PC-3 (cell line): ENCODE results near the gene EXOC8. TPM values are rescaled to one million over a fixed set of nuclear protein-coding genes. Genes with fewer than 3 reads are reported as not detected.

Source experiments
- ATAC-seq: fragments of 200-7000 bp; cut with Tn5 transposase; 2 replicates; pipeline ENCODE4 v1.9.1; 2020; ENCODE audit warnings: mild to moderate bottlenecking, moderate library complexity
- BruUV-seq: library from RNA; stranded (reverse); fragments of 400-500 nt; replicated peaks from 2 replicates; lab custom pipeline; 2021; lab: Mats Ljungman, UMichigan
- CTCF ChIA-PET: fragments of 300-600 bp; sonication (Branson Sonifier 250); formaldehyde crosslinking; loops from one replicate; lab custom pipeline; 2022; ENCODE audit warnings: antibody characterized with exemption; lab: Charles Lee
- POLR2A ChIA-PET: fragments of 300-600 bp; sonication (Branson Sonifier 250); formaldehyde crosslinking; loops from one replicate; lab custom pipeline; 2022; ENCODE audit warnings: antibody characterized with exemption; ENCODE audit not compliant: unreplicated experiment; lab: Charles Lee
- DNase-seq: peaks from one replicate; pipeline ENCODE4 v3.0.0-alpha.2; 2015
- H2AFZ ChIP-seq: fragments of 300-600 bp; sonication (generic); 2 replicates; pipeline ENCODE4 v1.6.0; 2016; ENCODE audit warnings: antibody characterized with exemption, low read length
- H3F3A ChIP-seq: fragments of 300-600 bp; sonication (generic); one replicate; pipeline ENCODE4 v1.6.0; 2017; ENCODE audit warnings: antibody characterized with exemption, low read length, control low read depth, mild to moderate bottlenecking; ENCODE audit not compliant: unreplicated experiment
- H3K27ac ChIP-seq: fragments of 300-600 bp; sonication (generic); 2 replicates; pipeline ENCODE4 v1.5.1; 2016; ENCODE audit warnings: mild to moderate bottlenecking, low read length
- H3K27me3 ChIP-seq: fragments of 300-600 bp; sonication (generic); 2 replicates; pipeline ENCODE4 v1.6.1; 2016; ENCODE audit warnings: low read length, mixed read lengths
- H3K36me3 ChIP-seq: fragments of 300-600 bp; sonication (generic); 2 replicates; pipeline ENCODE4 v1.6.1; 2016; ENCODE audit warnings: low read depth, mixed run types, low read length, mixed read lengths
- H3K4me1 ChIP-seq: fragments of 300-600 bp; sonication (generic); 2 replicates; pipeline ENCODE4 v1.5.1; 2016; ENCODE audit warnings: low read length; ENCODE audit not compliant: insufficient read depth
- H3K4me2 ChIP-seq: fragments of 300-600 bp; sonication (generic); 2 replicates; pipeline ENCODE4 v1.6.0; 2016; ENCODE audit warnings: low read length
- H3K4me3 ChIP-seq: fragments of 300-600 bp; sonication (generic); 2 replicates; pipeline ENCODE4 v1.5.1; 2016; ENCODE audit warnings: mild to moderate bottlenecking, low read length, mixed read lengths
- H3K79me2 ChIP-seq: fragments of 300-600 bp; sonication (generic); 2 replicates; pipeline ENCODE4 v1.6.1; 2017; ENCODE audit warnings: low read length, mixed read lengths
- H3K9ac ChIP-seq: fragments of 300-600 bp; sonication (generic); 2 replicates; pipeline ENCODE4 v1.6.0; 2016; ENCODE audit warnings: mild to moderate bottlenecking, low read length
- H3K9me2 ChIP-seq: fragments of 300-600 bp; sonication (generic); replicated peaks from 2 replicates; pipeline ENCODE4 v1.6.1; 2016; ENCODE audit warnings: mixed run types, low read length, mixed read lengths
- H3K9me3 ChIP-seq: fragments of 300-600 bp; sonication (generic); 2 replicates; pipeline ENCODE4 v1.6.1; 2016; ENCODE audit warnings: low read length, mixed read lengths
- H4K20me1 ChIP-seq: fragments of 300-600 bp; sonication (generic); 2 replicates; pipeline ENCODE4 v1.6.1; 2016; ENCODE audit warnings: low read length, mixed read lengths
- EZH2 ChIP-seq: fragments of 300-600 bp; sonication (generic); IDR thresholded peaks from one replicate; pipeline ENCODE4 v1.6.1; 2017; ENCODE audit warnings: antibody characterized with exemption, mild to moderate bottlenecking, low read length; ENCODE audit not compliant: unreplicated experiment
- EZH2phosphoT487 ChIP-seq: fragments of 300-600 bp; sonication (generic); IDR thresholded peaks from 2 replicates; pipeline ENCODE4 v1.6.1; 2018; ENCODE audit warnings: mild to moderate bottlenecking, antibody characterized with exemption, low read length, borderline replicate concordance
- intact Hi-C: fragments of 100-400 bp; cut with micrococcal nuclease; formaldehyde crosslinking; loops from 2 replicates; pipeline ENCODE4 v1.9.0; 2023
- total RNA-seq: library from RNA; depleted of rRNA; stranded (reverse); fragments of >200 nt; gene quantifications from 2 replicates; pipeline ENCODE4 v1.2.3, GENCODE V29; 2014
- TF ChIP-seq, protein P1 (sequence below): fragments of 300-600 bp; sonication (generic); conservative IDR thresholded peaks from 2 replicates; pipeline ENCODE4 v1.5.1; 2017; ENCODE audit warnings: antibody characterized with exemption, low read depth, mild to moderate bottlenecking, low read length

Gene EXOC8
- total RNA-seq, 1 experiment from 2014 or later: 14.0 TPM

DNA sequence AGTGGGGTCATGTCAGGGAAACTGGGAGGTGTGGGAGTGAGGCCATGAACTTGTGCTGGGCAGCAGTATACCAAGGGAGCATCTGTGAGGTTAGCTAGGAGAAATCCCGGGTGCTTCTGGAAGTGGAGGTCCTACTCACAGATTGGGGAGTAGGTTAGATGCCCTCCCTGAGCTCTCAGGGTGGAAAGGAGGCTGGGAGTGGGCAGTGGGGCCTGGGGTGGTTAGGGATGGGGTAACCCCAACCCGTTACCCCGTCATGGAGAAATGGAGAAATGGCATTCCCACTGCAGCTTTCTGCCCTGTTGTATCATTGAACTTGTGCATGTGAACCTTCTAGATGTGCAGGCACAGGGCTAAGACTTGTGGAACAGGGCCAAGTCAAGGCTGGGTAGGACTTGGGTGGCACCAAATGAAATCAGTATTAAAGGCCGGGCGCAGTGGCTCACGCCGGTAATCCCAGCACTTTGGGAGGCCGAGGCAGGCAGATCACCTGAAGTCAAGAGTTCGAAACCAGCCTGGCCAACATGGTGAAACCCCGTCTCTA, 27.2 kb downstream of the EXOC8 start:
- no peak overlapping the region for H3K9ac ChIP-seq
- intact Hi-C loops: no loop called here
- no peaks in the 10 kb centered on the region for H3K9me3 ChIP-seq
- ATAC-seq (no peak), DNase-seq (no peak)
- TF ChIP-seq EZH2 (no peak), EZH2phosphoT487 (no peak)
- TF ChIP-seq, protein P1, sequence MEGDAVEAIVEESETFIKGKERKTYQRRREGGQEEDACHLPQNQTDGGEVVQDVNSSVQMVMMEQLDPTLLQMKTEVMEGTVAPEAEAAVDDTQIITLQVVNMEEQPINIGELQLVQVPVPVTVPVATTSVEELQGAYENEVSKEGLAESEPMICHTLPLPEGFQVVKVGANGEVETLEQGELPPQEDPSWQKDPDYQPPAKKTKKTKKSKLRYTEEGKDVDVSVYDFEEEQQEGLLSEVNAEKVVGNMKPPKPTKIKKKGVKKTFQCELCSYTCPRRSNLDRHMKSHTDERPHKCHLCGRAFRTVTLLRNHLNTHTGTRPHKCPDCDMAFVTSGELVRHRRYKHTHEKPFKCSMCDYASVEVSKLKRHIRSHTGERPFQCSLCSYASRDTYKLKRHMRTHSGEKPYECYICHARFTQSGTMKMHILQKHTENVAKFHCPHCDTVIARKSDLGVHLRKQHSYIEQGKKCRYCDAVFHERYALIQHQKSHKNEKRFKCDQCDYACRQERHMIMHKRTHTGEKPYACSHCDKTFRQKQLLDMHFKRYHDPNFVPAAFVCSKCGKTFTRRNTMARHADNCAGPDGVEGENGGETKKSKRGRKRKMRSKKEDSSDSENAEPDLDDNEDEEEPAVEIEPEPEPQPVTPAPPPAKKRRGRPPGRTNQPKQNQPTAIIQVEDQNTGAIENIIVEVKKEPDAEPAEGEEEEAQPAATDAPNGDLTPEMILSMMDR: no peak
- no peaks in the 10 kb centered on the region for H3K27me3 ChIP-seq
- H3K27ac ChIP-seq: no peak overlapping the region
- ChIA-PET POLR2A (no interaction called here), CTCF (no interaction called here)
- H3K4me3 ChIP-seq: no peak overlapping the region
- no peaks in the 10 kb centered on the region for H4K20me1 ChIP-seq
- H2AFZ ChIP-seq: no peak overlapping the region
- no peak overlapping the region for H3K4me2 ChIP-seq
- no peaks in the 10 kb centered on the region for H3K4me1 ChIP-seq
- no TSS peak for BruUV-seq
- no peaks in the 10 kb centered on the region for H3K36me3 ChIP-seq
- no peaks in the 10 kb centered on the region for H3K9me2 ChIP-seq
- H3F3A ChIP-seq: no peaks in the 10 kb centered on the region
- no peaks in the 10 kb centered on the region for H3K79me2 ChIP-seq

DNA sequence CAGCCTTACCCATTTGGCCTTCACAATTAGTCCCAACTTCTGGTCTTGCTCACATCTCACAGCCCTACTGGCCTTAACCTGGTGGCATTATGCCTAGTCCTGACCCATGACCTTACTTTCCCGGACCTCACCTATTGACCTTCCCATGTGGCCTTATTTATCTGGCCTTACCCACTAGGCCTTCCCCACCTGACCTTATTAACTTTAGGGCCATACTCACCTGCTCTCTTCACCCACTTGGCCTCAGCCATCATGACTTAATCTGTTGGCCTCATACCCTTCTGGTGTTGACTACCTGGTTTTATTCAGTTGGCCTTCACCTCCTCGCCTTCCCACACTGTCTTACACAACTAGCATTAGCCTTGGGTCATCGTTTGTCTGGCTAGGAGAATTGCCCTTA, 35.7 kb downstream of the EXOC8 start:
- CTCF ChIA-PET: no interaction called here
- POLR2A ChIA-PET: no interaction called here

DNA sequence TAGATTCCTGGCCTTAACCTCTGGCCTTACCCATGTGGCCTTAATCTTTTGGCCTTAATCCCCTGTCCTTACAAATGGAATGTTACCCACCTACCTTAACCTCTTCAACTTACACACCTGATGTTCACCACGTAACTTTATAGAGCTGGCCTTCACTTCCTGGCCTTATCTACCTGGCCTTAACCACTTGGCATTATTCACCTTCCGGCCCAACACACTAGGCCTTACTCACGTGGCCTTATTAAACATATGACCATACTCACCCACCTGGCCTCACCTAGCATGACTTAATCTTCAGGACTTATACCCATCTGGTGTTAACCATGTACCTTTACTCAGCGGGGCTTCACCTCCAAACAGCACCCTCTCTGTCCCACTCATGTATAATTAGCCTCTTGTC, 41.7 kb downstream of the EXOC8 start:
- ATAC-seq: no peak
- H3F3A ChIP-seq: no peaks in the 10 kb centered on the region
- H3K27ac ChIP-seq: no peak overlapping the region
- H3K79me2 ChIP-seq: no peaks in the 10 kb centered on the region
- H3K4me2 ChIP-seq: no peak overlapping the region
- POLR2A ChIA-PET: no interaction called here
- H3K9me2 ChIP-seq: no peaks in the 10 kb centered on the region
- CTCF ChIA-PET: no interaction called here
- BruUV-seq: no TSS peak
- H2AFZ ChIP-seq: no peak overlapping the region
- H3K27me3 ChIP-seq: no peaks in the 10 kb centered on the region
- H3K4me1 ChIP-seq: no peaks in the 10 kb centered on the region
- H3K9ac ChIP-seq: no peak overlapping the region
- DNase-seq: no peak
- TF ChIP-seq, protein P1: no peak
- no peak for TF ChIP-seq EZH2
- TF ChIP-seq EZH2phosphoT487: no peak
- H3K9me3 ChIP-seq: no peaks in the 10 kb centered on the region
- no peaks in the 10 kb centered on the region for H3K36me3 ChIP-seq
- H3K4me3 ChIP-seq: no peak overlapping the region
- H4K20me1 ChIP-seq: no peaks in the 10 kb centered on the region
- intact Hi-C loops: no loop called here

More for the DNA sequence above, 35.7 kb downstream of the EXOC8 start:
- H3K4me2 ChIP-seq: no peak overlapping the region
- ATAC-seq (no peak), DNase-seq (no peak)
- intact Hi-C loops: no loop called here
- no peaks in the 10 kb centered on the region for H3K27me3 ChIP-seq
- H3K27ac ChIP-seq: no peak overlapping the region
- H3K9me2 ChIP-seq: no peaks in the 10 kb centered on the region
- H3K9me3 ChIP-seq: no peaks in the 10 kb centered on the region
- no TSS peak for BruUV-seq
- no peaks in the 10 kb centered on the region for H3K36me3 ChIP-seq
- TF ChIP-seq, protein P1: no peak
- no peak for TF ChIP-seq EZH2
- TF ChIP-seq EZH2phosphoT487: no peak
- no peak overlapping the region for H2AFZ ChIP-seq
- no peaks in the 10 kb centered on the region for H3K4me1 ChIP-seq
- H3K9ac ChIP-seq: no peak overlapping the region
- H3K79me2 ChIP-seq: no peaks in the 10 kb centered on the region
- no peak overlapping the region for H3K4me3 ChIP-seq
- no peaks in the 10 kb centered on the region for H4K20me1 ChIP-seq
- H3F3A ChIP-seq: no peaks in the 10 kb centered on the region
